HG02970 (cell line): ENCODE data around the gene METRN.
"Not testable (repeated sequence)": the region's sequence is repeated elsewhere in the genome, so short reads cannot be mapped to it uniquely, and the experiment has no call there.

Experiments
- ATAC-seq: cut with Tn5 transposase; IDR thresholded peaks from one replicate; pipeline ENCODE4 v1.9.1; 2021; ENCODE audit warnings: mild to moderate bottlenecking, moderate library complexity, moderate number of reproducible peaks; ENCODE audit not compliant: unreplicated experiment, low FRiP score

METRN gene

GRCh38 chr16:751152-752006 is 36.5 kb downstream of the METRN start:
- ATAC-seq = no peak

GRCh38 chr16:752007-752312 is 37.0 kb downstream of the METRN start:
- no peak for ATAC-seq

- ATAC-seq = not testable (repeated sequence)
These were observed 39.2 kb downstream of the METRN start for GRCh38 chr16:754121-754607.

- ATAC-seq = no peak
These were observed 39.7 kb downstream of the METRN start for GRCh38 chr16:754656-755055.

GRCh38 chr16:756428-756827 is 41.5 kb downstream of the METRN start:
- ATAC-seq = no peak

- no peak for ATAC-seq
These were observed 44.4 kb downstream of the METRN start for GRCh38 chr16:759110-759910.

GRCh38 chr16:760065-760464 is 45.1 kb downstream of the METRN start:
- ATAC-seq = no peak

- no peak for ATAC-seq
These were observed 45.8 kb downstream of the METRN start, which contains the start of gene MSLN for GRCh38 chr16:760545-761343. Gene MSLN, plus strand, starts transcription at chr16:760734. Its CDS starts 1,947 bp downstream, at chr16:762681.

- ATAC-seq = no peak
These were observed 47.0 kb downstream of the METRN start for GRCh38 chr16:761625-762513.

GRCh38 chr16:762595-763268 is 47.8 kb downstream of the METRN start:
- no peak for ATAC-seq

GRCh38 chr16:763369-764183 is 48.7 kb downstream of the METRN start:
- no peak for ATAC-seq

- no peak for ATAC-seq
These were observed 49.3 kb downstream of the METRN start for GRCh38 chr16:764184-764750.

GRCh38 chr16:764848-765487 is 50.0 kb downstream of the METRN start:
- no peak for ATAC-seq

- ATAC-seq = no peak
These were observed 50.6 kb downstream of the METRN start for GRCh38 chr16:765488-765865.

GRCh38 chr16:766008-766819 is 51.3 kb downstream of the METRN start:
- no peak for ATAC-seq

- no peak for ATAC-seq
These were observed 52.1 kb downstream of the METRN start for GRCh38 chr16:766820-767640.
